Kidney (tissue), 14 donors: ENCODE measurements around the gene MAN2A1. TPM values are rescaled to one million over a fixed set of nuclear protein-coding genes. Genes with fewer than 3 reads are reported as not detected.

Experiments
- DNase-seq, 5 donors: peaks; one replicate each; pipeline ENCODE4 v3.0.0-alpha.2; 2013 to 2020
- FAIRE-seq: peaks from 2 replicates; lab custom pipeline; 2012; peaks lifted over from hg19 to GRCh38; lab: Jason Lieb, UNC
- H3K27ac ChIP-seq, 2 donors: one replicate each; pipeline ENCODE4 v1.7.0; 2013; ENCODE audit warnings: low read depth in 2 of 2, low read length in 2 of 2, inconsistent platforms in 1 of 2
- H3K27me3 ChIP-seq: one replicate; pipeline ENCODE4 v1.7.1; 2013; ENCODE audit warnings: low read length, inconsistent platforms; ENCODE audit not compliant: control insufficient read depth, insufficient read depth
- H3K36me3 ChIP-seq, 3 donors: one replicate each; pipeline versions ENCODE4 v1.7.0 to v1.7.1; 2013; ENCODE audit warnings: low read length in 3 of 3, control low read depth in 1 of 3, inconsistent platforms in 1 of 3; ENCODE audit not compliant: insufficient read depth in 3 of 3, control insufficient read depth in 2 of 3
- H3K4me1 ChIP-seq, 3 donors: one replicate each; pipeline versions ENCODE4 v1.7.0 to v1.7.1; 2013; ENCODE audit warnings: low read length in 3 of 3, inconsistent platforms in 1 of 3, low read depth in 1 of 3; ENCODE audit not compliant: control insufficient read depth in 2 of 3, insufficient read depth in 2 of 3
- H3K4me3 ChIP-seq, 3 donors: one replicate each; pipeline versions ENCODE4 v1.7.0 to v1.8.1; 2013; ENCODE audit warnings: low read length in 3 of 3, control low read depth in 1 of 3, inconsistent platforms in 1 of 3
- H3K9ac ChIP-seq, 3 donors: one replicate each; pipeline versions ENCODE4 v1.7.0 to v1.7.1; 2013; ENCODE audit warnings: low read length in 3 of 3, control low read depth in 1 of 3, inconsistent platforms in 1 of 3
- H3K9me3 ChIP-seq, 3 donors: one replicate each; pipeline versions ENCODE4 v1.7.0 to v1.7.1; 2013; ENCODE audit warnings: low read length in 3 of 3, control low read depth in 1 of 3, inconsistent platforms in 1 of 3; ENCODE audit not compliant: control insufficient read depth in 2 of 3, insufficient read depth in 1 of 3
- CTCF ChIP-seq: IDR thresholded peaks from 3 replicates; pipeline ENCODE4 v1.5.1; 2012; ENCODE audit warnings: mild to moderate bottlenecking, moderate library complexity, borderline replicate concordance; ENCODE audit not compliant: insufficient read depth; ENCODE audit errors: extremely low read depth
- intact Hi-C: fragments of 100-400 bp; cut with DNase I; formaldehyde crosslinking; loops from one replicate; pipeline ENCODE4 v1.11.1; 2022
- polyA plus RNA-seq: library from polyadenylated mRNA; stranded (reverse); fragments of 350-450 nt; fragmentation: Illumina TruSeq; extraction: RNeasy Lipid Tissue Mini Kit (QIAGEN cat#74804); gene quantifications from one replicate; pipeline ENCODE4 v1.2.3, GENCODE V29; 2014; ENCODE audit warnings: low read depth, low replicate concordance; ENCODE audit not compliant: insufficient read depth
- total RNA-seq: library from RNA; stranded (reverse); fragmentation: NEBNext Ultra II Directional; extraction: Animal tissue kit (Norgen Biotek cat#: 25700); gene quantifications from one replicate; pipeline ENCODE4 v1.2.1, GENCODE V29; 2021
- donor health status: control.
- donor health status: control.
- donor health status: control.
- donor health status: control.
- donor health status: control.
- donor health status: DM: yes; HTN: yes; CAD: no.
- donor health status: Normal renal cell carcinoma (clear cell type).

Gene MAN2A1
- total and polyA plus RNA-seq, 2 donors from 2014 or later = 12.7 to 69.9 TPM

- H3K9me3 ChIP-seq = no peaks in the 10 kb centered on the region
- FAIRE-seq (no peak), DNase-seq (no peak)
- no peak overlapping the region for H3K4me3 ChIP-seq
- intact Hi-C loops = no loop called here
- no peak overlapping the region for H3K27ac ChIP-seq
- H3K36me3 ChIP-seq = no peaks in the 10 kb centered on the region
- no peaks in the 10 kb centered on the region for H3K4me1 ChIP-seq
- no peak overlapping the region for H3K9ac ChIP-seq
- no peaks in the 10 kb centered on the region for H3K27me3 ChIP-seq
- TF ChIP-seq CTCF = no peak
Measured at GRCh38 chr5:109655841-109656240, 33.9 kb upstream of the MAN2A1 start.

- intact Hi-C loops = no loop called here
- no peak for FAIRE-seq
- H3K36me3 ChIP-seq = no peaks in the 10 kb centered on the region
- H3K4me1 ChIP-seq = no peaks in the 10 kb centered on the region
- TF ChIP-seq CTCF = no peak
- H3K27me3 ChIP-seq = no peaks in the 10 kb centered on the region
- no peak overlapping the region for H3K27ac ChIP-seq
- H3K9ac ChIP-seq = no peak overlapping the region
- peak in 2 of 5 donors; percentile 47 to 52 for DNase-seq
- H3K9me3 ChIP-seq = no peaks in the 10 kb centered on the region
- H3K4me3 ChIP-seq = no peak overlapping the region
Measured at GRCh38 chr5:109656829-109657228, 32.9 kb upstream of the MAN2A1 start.

GRCh38 chr5:109659901-109660300 is 29.8 kb upstream of the MAN2A1 start:
- FAIRE-seq (no peak), DNase-seq (no peak)
- Histone ChIP-seq H3K9me3 (no peaks in the 10 kb centered on the region), H3K4me3 (no peak overlapping the region), H3K4me1 (no peaks in the 10 kb centered on the region), H3K27me3 (no peaks in the 10 kb centered on the region), H3K36me3 (no peaks in the 10 kb centered on the region), H3K9ac (no peak overlapping the region), H3K27ac (no peak overlapping the region)
- intact Hi-C loops = no loop called here
- no peak for TF ChIP-seq CTCF

- no peak for DNase-seq
- no peaks in the 10 kb centered on the region for H3K9me3 ChIP-seq
- no peak overlapping the region for H3K9ac ChIP-seq
- no peaks in the 10 kb centered on the region for H3K36me3 ChIP-seq
- intact Hi-C loops = no loop called here
- no peaks in the 10 kb centered on the region for H3K27me3 ChIP-seq
- H3K27ac ChIP-seq = no peak overlapping the region
- H3K4me1 ChIP-seq = no peaks in the 10 kb centered on the region
- no peak for FAIRE-seq
- TF ChIP-seq CTCF = no peak
- H3K4me3 ChIP-seq = no peak overlapping the region
Measured at GRCh38 chr5:109660301-109660700, 29.4 kb upstream of the MAN2A1 start.
